Neural progenitor cell (in vitro differentiated cells): Measurements from ENCODE around the gene GKN1. TPM values are rescaled to one million over a fixed set of nuclear protein-coding genes. Genes with fewer than 3 reads are reported as not detected.

Source experiments
- DNase-seq: peaks from one replicate; pipeline ENCODE4 v3.0.0-alpha.2; 2016; ENCODE audit warnings: low spot score
- H2AFZ ChIP-seq: fragments of 200-600 bp; sonication (generic); replicated peaks from 2 replicates; pipeline ENCODE4 v1.6.1; 2016; ENCODE audit warnings: antibody characterized with exemption
- H3F3A ChIP-seq: fragments of 200-600 bp; sonication (generic); 2 replicates; pipeline ENCODE4 v1.6.1; 2016; ENCODE audit warnings: antibody characterized with exemption, low read depth
- H3K27ac ChIP-seq: fragments of 200-600 bp; sonication (generic); 2 replicates; pipeline ENCODE4 v1.5.1; 2016; ENCODE audit warnings: mild to moderate bottlenecking
- H3K27me3 ChIP-seq: fragments of 200-600 bp; sonication (generic); 2 replicates; pipeline ENCODE4 v1.6.1; 2016; ENCODE audit warnings: mild to moderate bottlenecking, moderate library complexity
- H3K36me3 ChIP-seq: fragments of 200-600 bp; sonication (generic); 2 replicates; pipeline ENCODE4 v1.5.1; 2016
- H3K4me1 ChIP-seq: fragments of 200-600 bp; sonication (generic); 2 replicates; pipeline ENCODE4 v1.6.1; 2016; ENCODE audit warnings: mixed run types
- H3K4me2 ChIP-seq: fragments of 200-600 bp; sonication (generic); 2 replicates; pipeline ENCODE4 v1.6.1; 2016
- H3K4me3 ChIP-seq: fragments of 200-600 bp; sonication (generic); 2 replicates; pipeline ENCODE4 v1.5.1; 2016
- H3K79me2 ChIP-seq: fragments of 200-600 bp; sonication (generic); 2 replicates; pipeline ENCODE4 v1.6.1; 2016; ENCODE audit warnings: low read depth
- H3K9ac ChIP-seq: fragments of 200-600 bp; sonication (generic); 2 replicates; pipeline ENCODE4 v1.6.1; 2016
- H3K9me3 ChIP-seq: fragments of 200-600 bp; sonication (generic); 2 replicates; pipeline ENCODE4 v1.5.1; 2016; ENCODE audit warnings: low read depth
- H4K20me1 ChIP-seq: fragments of 200-600 bp; sonication (generic); 2 replicates; pipeline ENCODE4 v1.6.1; 2016; ENCODE audit warnings: low read depth
- H3K27ac Mint-ChIP-seq: 3 replicates; pipeline ENCODE4 v1.8.0; 2021; ENCODE audit warnings: mixed read lengths
- H3K27me3 Mint-ChIP-seq: 2 replicates; pipeline ENCODE4 v1.8.0; 2022; ENCODE audit warnings: low read depth, mild to moderate bottlenecking, inconsistent platforms, moderate library complexity, mixed read lengths; ENCODE audit not compliant: insufficient read depth
- H3K36me3 Mint-ChIP-seq: 3 replicates; pipeline ENCODE4 v1.8.0; 2021; ENCODE audit warnings: mixed read lengths
- H3K4me1 Mint-ChIP-seq: 3 replicates; pipeline ENCODE4 v1.8.0; 2021; ENCODE audit warnings: mixed read lengths
- H3K4me3 Mint-ChIP-seq: 3 replicates; pipeline ENCODE4 v1.8.0; 2021; ENCODE audit warnings: mild to moderate bottlenecking, moderate library complexity, mixed read lengths
- H3K9me3 Mint-ChIP-seq: 3 replicates; pipeline ENCODE4 v1.8.0; 2020; ENCODE audit warnings: mixed read lengths
- CTCF ChIP-seq: fragments of 200-600 bp; sonication (generic); IDR thresholded peaks from 2 replicates; pipeline ENCODE4 v1.5.1; 2017; ENCODE audit warnings: antibody characterized with exemption, mild to moderate bottlenecking
- EZH2 ChIP-seq: fragments of 200-600 bp; sonication (generic); IDR thresholded peaks from 2 replicates; pipeline ENCODE4 v1.6.1; 2017; ENCODE audit warnings: antibody characterized with exemption, mild to moderate bottlenecking, moderate library complexity
- EZH2phosphoT487 ChIP-seq: fragments of 200-600 bp; sonication (generic); IDR thresholded peaks from 2 replicates; pipeline ENCODE4 v1.6.1; 2017; ENCODE audit warnings: antibody characterized with exemption
- total RNA-seq: library from RNA; depleted of rRNA; stranded (reverse); fragments of >200 nt; gene quantifications from 2 replicates; pipeline ENCODE4 v1.2.3, GENCODE V29; 2015; ENCODE audit warnings: low replicate concordance

GKN1 gene
- total RNA-seq, 1 donor from 2014 or later: not detected

DNA sequence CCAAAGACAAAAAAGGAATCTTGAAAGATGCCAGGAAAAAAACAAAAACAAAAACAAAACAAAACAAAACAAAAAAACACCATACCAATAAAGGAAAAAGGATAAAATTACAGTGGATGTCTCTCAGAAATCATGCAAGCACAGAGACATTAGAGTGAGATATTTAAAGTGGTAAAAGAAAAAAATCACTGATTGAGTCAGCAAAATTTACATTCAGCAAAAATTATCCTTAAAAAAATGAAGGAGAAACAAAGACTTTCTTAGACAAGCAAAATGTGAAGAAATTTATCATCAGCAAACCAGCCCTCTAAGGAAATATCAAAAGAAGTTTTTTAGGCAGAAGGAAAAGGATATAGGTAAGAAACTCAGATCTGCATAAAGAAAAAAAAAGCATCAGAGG is 10.2 kb upstream of the GKN1 start:
- Histone ChIP-seq H4K20me1 (no peaks in the 10 kb centered on the region), H3K4me3 (no peak overlapping the region), H3K9ac (no peak overlapping the region), H3K9me3 (no peaks in the 10 kb centered on the region), H3K27me3 (no peaks in the 10 kb centered on the region), H3K79me2 (no peaks in the 10 kb centered on the region), H3K4me1 (no peaks in the 10 kb centered on the region), H3K36me3 (no peaks in the 10 kb centered on the region), H3K4me2 (no peak overlapping the region), H3K27ac (no peak overlapping the region), H3F3A (no peaks in the 10 kb centered on the region), H2AFZ (no peak overlapping the region)
- Mint-ChIP-seq H3K36me3 (no peaks in the 10 kb centered on the region), H3K27ac (no peak overlapping the region), H3K4me3 (no peak overlapping the region), H3K27me3 (no peaks in the 10 kb centered on the region), H3K4me1 (no peaks in the 10 kb centered on the region), H3K9me3 (no peaks in the 10 kb centered on the region)
- DNase-seq: no peak
- no peak for TF ChIP-seq EZH2phosphoT487
- no peak for TF ChIP-seq EZH2
- no peak for TF ChIP-seq CTCF

GRCh38 chr2:68968221-68968620 is 6.2 kb upstream of the GKN1 start:
- H3K27ac Mint-ChIP-seq: no peak overlapping the region
- TF ChIP-seq EZH2 (no peak), EZH2phosphoT487 (no peak), CTCF (no peak)
- DNase-seq: no peak
- Histone ChIP-seq H3K4me3 (no peak overlapping the region), H3F3A (no peaks in the 10 kb centered on the region), H3K4me1 (no peaks in the 10 kb centered on the region), H3K27me3 (no peaks in the 10 kb centered on the region), H3K9me3 (no peaks in the 10 kb centered on the region), H2AFZ (no peak overlapping the region), H3K79me2 (no peaks in the 10 kb centered on the region), H3K4me2 (no peak overlapping the region), H3K27ac (no peak overlapping the region), H4K20me1 (no peaks in the 10 kb centered on the region), H3K36me3 (no peaks in the 10 kb centered on the region), H3K9ac (no peak overlapping the region)
- no peaks in the 10 kb centered on the region for H3K4me1 Mint-ChIP-seq
- no peaks in the 10 kb centered on the region for H3K36me3 Mint-ChIP-seq
- H3K27me3 Mint-ChIP-seq: no peaks in the 10 kb centered on the region
- no peaks in the 10 kb centered on the region for H3K9me3 Mint-ChIP-seq
- no peak overlapping the region for H3K4me3 Mint-ChIP-seq

- Mint-ChIP-seq H3K4me3 (no peak overlapping the region), H3K9me3 (no peaks in the 10 kb centered on the region), H3K27me3 (no peaks in the 10 kb centered on the region), H3K27ac (no peak overlapping the region), H3K4me1 (no peaks in the 10 kb centered on the region), H3K36me3 (no peaks in the 10 kb centered on the region)
- Histone ChIP-seq H3K4me3 (no peak overlapping the region), H3K36me3 (no peaks in the 10 kb centered on the region), H3K27me3 (no peaks in the 10 kb centered on the region), H3K4me1 (no peaks in the 10 kb centered on the region), H3F3A (no peaks in the 10 kb centered on the region), H4K20me1 (no peaks in the 10 kb centered on the region), H3K4me2 (no peak overlapping the region), H3K9me3 (no peaks in the 10 kb centered on the region), H3K27ac (no peak overlapping the region), H3K79me2 (no peaks in the 10 kb centered on the region), H2AFZ (no peak overlapping the region), H3K9ac (no peak overlapping the region)
- no peak for DNase-seq
- no peak for TF ChIP-seq CTCF
- no peak for TF ChIP-seq EZH2
- no peak for TF ChIP-seq EZH2phosphoT487
Observed at GRCh38 chr2:68969736-68970490, 4.5 kb upstream of the GKN1 start.
